Measurements from ENCODE around the gene TMEM131.
"Not testable (repeated sequence)": the region's sequence is repeated elsewhere in the genome, so short reads cannot be mapped to it uniquely, and the experiment has no call there.

Gene TMEM131

GRCh38 chr2:97985998-97986397 lies 9.8 kb downstream of the TMEM131 start:
- DNase-seq, result no peak

GRCh38 chr2:97983698-97984097 lies 12.1 kb downstream of the TMEM131 start:
- DNase-seq, result no peak

- no peak for DNase-seq
Measured at GRCh38 chr2:97983134-97983533, 12.6 kb downstream of the TMEM131 start.

GRCh38 chr2:97982621-97983020 lies 13.1 kb downstream of the TMEM131 start:
- DNase-seq, result no peak

GRCh38 chr2:97981961-97982360 lies 13.8 kb downstream of the TMEM131 start:
- no peak for DNase-seq

GRCh38 chr2:97979904-97980303 lies 15.8 kb downstream of the TMEM131 start:
- DNase-seq, result no peak

- DNase-seq, result no peak
Measured at GRCh38 chr2:97974471-97974870, 21.3 kb downstream of the TMEM131 start.

GRCh38 chr2:97970293-97971060 lies 25.3 kb downstream of the TMEM131 start:
- no peak for DNase-seq

- DNase-seq, result no peak
Measured at GRCh38 chr2:97969081-97970067, 26.4 kb downstream of the TMEM131 start.

GRCh38 chr2:97967931-97968627 lies 27.7 kb downstream of the TMEM131 start:
- DNase-seq, result no peak

GRCh38 chr2:97967216-97967592 lies 28.5 kb downstream of the TMEM131 start:
- no peak for DNase-seq

- no peak for DNase-seq
Measured at GRCh38 chr2:97966545-97967215, 29.1 kb downstream of the TMEM131 start.

- DNase-seq, result no peak
Measured at GRCh38 chr2:97965116-97965515, 30.6 kb downstream of the TMEM131 start.

- DNase-seq, result no peak
Measured at GRCh38 chr2:97963880-97964279, 31.9 kb downstream of the TMEM131 start.

- DNase-seq, result no peak
Measured at GRCh38 chr2:97963079-97963406, 32.7 kb downstream of the TMEM131 start.

GRCh38 chr2:97961534-97961933 lies 34.2 kb downstream of the TMEM131 start:
- no peak for DNase-seq

- no peak for DNase-seq
Measured at GRCh38 chr2:97958184-97958583, 37.6 kb downstream of the TMEM131 start.

- DNase-seq, result no peak
Measured at GRCh38 chr2:97957432-97958183, 38.1 kb downstream of the TMEM131 start.

GRCh38 chr2:97956753-97957152 lies 39.0 kb downstream of the TMEM131 start:
- DNase-seq, result not testable (repeated sequence)

- no peak for DNase-seq
Measured at GRCh38 chr2:97953853-97954252, 41.9 kb downstream of the TMEM131 start.

- DNase-seq, result no peak
Measured at GRCh38 chr2:97952357-97952756, 43.4 kb downstream of the TMEM131 start.

GRCh38 chr2:97951155-97951680 lies 44.5 kb downstream of the TMEM131 start:
- DNase-seq, result no peak
